Peyer's patch (tissue), 4 donors: Measurements from ENCODE around the gene KDM6A.

Source experiments
- POLR2A ChIP-seq, 2 donors: fragments of 450-650 bp; IDR thresholded peaks; one replicate each; pipeline ENCODE4 v1.5.1; 2017; ENCODE audit warnings: antibody characterized with exemption in 2 of 2, mild to moderate bottlenecking in 2 of 2, moderate library complexity in 2 of 2
- TF ChIP-seq, protein P1 (sequence below), 6 experiments: fragments of 450-650 bp in 4 of 6; fragments of 200-600 bp in 2 of 6; sonication (generic) in 1 of 6; IDR thresholded peaks; one replicate each; pipeline ENCODE4 v1.5.1; 2017 to 2019; ENCODE audit warnings: antibody characterized with exemption in 6 of 6, mild to moderate bottlenecking in 3 of 6, moderate library complexity in 1 of 6

DNA sequence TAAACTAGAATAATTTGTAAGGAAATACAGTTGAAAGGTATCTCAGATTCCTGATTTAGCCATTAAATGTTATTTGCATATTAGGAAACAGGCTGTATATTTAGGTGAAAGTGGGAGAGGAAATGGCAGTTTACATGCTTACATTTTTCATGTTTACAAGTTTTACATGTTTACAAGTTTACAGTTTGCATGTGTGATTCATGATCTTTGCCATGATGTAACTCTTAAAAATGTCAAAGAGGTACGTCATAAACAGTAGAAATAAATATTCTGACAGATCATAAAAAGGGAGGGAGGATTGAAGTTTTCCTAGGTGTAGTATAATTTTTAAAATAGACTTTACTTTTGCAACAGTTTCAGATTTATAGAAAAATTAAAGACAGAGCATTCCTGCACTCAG lies 45.7 kb downstream of the KDM6A start:
- TF ChIP-seq, protein P1, sequence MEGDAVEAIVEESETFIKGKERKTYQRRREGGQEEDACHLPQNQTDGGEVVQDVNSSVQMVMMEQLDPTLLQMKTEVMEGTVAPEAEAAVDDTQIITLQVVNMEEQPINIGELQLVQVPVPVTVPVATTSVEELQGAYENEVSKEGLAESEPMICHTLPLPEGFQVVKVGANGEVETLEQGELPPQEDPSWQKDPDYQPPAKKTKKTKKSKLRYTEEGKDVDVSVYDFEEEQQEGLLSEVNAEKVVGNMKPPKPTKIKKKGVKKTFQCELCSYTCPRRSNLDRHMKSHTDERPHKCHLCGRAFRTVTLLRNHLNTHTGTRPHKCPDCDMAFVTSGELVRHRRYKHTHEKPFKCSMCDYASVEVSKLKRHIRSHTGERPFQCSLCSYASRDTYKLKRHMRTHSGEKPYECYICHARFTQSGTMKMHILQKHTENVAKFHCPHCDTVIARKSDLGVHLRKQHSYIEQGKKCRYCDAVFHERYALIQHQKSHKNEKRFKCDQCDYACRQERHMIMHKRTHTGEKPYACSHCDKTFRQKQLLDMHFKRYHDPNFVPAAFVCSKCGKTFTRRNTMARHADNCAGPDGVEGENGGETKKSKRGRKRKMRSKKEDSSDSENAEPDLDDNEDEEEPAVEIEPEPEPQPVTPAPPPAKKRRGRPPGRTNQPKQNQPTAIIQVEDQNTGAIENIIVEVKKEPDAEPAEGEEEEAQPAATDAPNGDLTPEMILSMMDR (IDR thresholded peaks at IDR 0.05): no peak
- no peak for TF ChIP-seq POLR2A (IDR thresholded peaks at IDR 0.05)
